ENCODE results near the gene ICAM4. TPM values are rescaled to one million over a fixed set of nuclear protein-coding genes. Genes with fewer than 3 reads are reported as not detected.

Gene ICAM4
- polyA plus RNA-seq, 1 of the 3 experiments (the other 2 are of a cell fraction): 0.05 TPM

DNA sequence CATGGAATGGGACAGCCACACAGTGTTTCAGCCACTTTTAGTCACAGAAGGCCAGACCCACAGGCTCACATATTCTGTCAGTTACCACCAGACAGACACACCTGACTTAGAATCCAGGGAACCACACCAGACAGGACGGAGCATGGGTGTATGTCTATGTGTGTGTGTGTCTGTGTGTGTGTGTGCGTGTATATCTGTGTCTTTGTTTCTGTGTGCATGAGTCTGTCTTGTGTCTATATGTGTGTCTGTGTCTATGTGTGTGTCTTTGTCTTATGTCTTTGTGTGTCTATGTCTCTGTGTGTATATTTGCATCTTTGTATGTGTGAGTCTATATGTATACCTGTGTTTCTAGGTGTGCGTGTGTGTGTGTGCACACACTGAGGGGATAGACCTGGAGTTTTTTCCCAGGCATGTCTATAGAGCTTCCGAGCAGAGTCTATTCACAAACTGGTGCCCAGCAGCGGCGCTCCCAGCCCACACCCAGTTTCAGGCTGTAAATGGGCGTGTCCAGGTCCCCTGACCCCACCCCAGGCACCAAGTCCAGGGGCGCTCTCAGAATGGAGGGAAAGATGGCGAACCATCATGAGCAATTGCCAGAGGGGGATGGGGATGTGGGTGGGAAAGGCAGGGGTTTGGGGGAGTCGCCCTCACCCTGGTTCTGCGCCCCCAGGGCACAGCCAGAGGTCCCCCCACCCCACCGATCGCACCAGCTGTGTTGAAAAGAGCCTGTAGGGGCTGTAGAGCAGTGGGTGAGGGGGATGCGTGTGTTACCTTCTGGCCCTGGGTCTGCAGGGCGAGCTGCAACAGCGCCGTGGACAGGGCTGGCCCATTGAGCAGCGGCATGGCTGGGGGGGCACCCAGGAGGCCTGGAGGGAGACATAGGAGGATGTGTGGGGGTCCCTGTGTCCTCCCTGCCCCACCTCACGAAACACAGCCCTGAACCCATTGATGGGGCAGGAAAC, 35.4 kb downstream of the ICAM4 start:
- no peak overlapping the region for H3K9ac ChIP-seq
- no peak overlapping the region for H3K4me3 ChIP-seq (ENCODE audit: low read depth in 2 of 2, low read length in 1 of 2)
- no peaks in the 10 kb centered on the region for H3K27me3 ChIP-seq (ENCODE audit: insufficient read depth)
- no peak overlapping the region for H3K27ac ChIP-seq (ENCODE audit: low read depth in 2 of 2, low read length in 1 of 2)
- ChIA-PET CTCF (no interaction called here), POLR2A (interaction anchor here (1.4 to 1.5 kb wide), 2 partner anchors 12 kb away, joined by 3 to 4 read pairs; no protein-coding TSS in a partner anchor)
- no peaks in the 10 kb centered on the region for H3K9me2 ChIP-seq
- H2AFZ ChIP-seq (ENCODE audit: low read depth): no peak overlapping the region
- H3K79me2 ChIP-seq (ENCODE audit: insufficient read depth): peaks cover 13% of the 10 kb centered on the region; the same call in 1 of the 2 replicates
- H3K9me3 ChIP-seq: no peaks in the 10 kb centered on the region
- TF ChIP-seq JUND (IDR thresholded peaks at IDR 0.05) (no peak), CHD2 (IDR thresholded peaks at IDR 0.05; ENCODE audit: low read length, partially characterized antibody) (no peak), RXRA (IDR thresholded peaks at IDR 0.05; ENCODE audit: borderline replicate concordance, low read depth) (no peak), POLR2AphosphoS5 (IDR thresholded peaks at IDR 0.05; ENCODE audit: low read depth, low read length) (no peak), RCOR1 (IDR thresholded peaks at IDR 0.05; ENCODE audit: low read length) (no peak), CTCF (IDR thresholded peaks at IDR 0.05) (no peak), NFIC (IDR thresholded peaks at IDR 0.05; ENCODE audit: borderline replicate concordance) (no peak), MEF2A (IDR thresholded peaks at IDR 0.05; ENCODE audit: borderline replicate concordance, low read depth) (no peak), GABPA (IDR thresholded peaks at IDR 0.05; ENCODE audit: low read depth) (no peak), REST (IDR thresholded peaks at IDR 0.05; ENCODE audit: low read depth, low read length) (no peak)
- TF ChIP-seq, protein P1, sequence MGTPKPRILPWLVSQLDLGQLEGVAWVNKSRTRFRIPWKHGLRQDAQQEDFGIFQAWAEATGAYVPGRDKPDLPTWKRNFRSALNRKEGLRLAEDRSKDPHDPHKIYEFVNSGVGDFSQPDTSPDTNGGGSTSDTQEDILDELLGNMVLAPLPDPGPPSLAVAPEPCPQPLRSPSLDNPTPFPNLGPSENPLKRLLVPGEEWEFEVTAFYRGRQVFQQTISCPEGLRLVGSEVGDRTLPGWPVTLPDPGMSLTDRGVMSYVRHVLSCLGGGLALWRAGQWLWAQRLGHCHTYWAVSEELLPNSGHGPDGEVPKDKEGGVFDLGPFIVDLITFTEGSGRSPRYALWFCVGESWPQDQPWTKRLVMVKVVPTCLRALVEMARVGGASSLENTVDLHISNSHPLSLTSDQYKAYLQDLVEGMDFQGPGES (IDR thresholded peaks at IDR 0.05; ENCODE audit: low read depth, low read length): no peak
- TF ChIP-seq, protein P2, sequence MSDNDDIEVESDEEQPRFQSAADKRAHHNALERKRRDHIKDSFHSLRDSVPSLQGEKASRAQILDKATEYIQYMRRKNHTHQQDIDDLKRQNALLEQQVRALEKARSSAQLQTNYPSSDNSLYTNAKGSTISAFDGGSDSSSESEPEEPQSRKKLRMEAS (IDR thresholded peaks at IDR 0.05; ENCODE audit: low read depth): no peak
- no peaks in the 10 kb centered on the region; a peak in 1 of 4 replicates for H3K4me1 ChIP-seq (ENCODE audit: control insufficient read depth in 1 of 2, insufficient read depth in 2 of 2, low read depth in 1 of 2, low read length in 1 of 2)
- H3K36me3 ChIP-seq (replicated peaks in 1 of 2; ENCODE audit: control insufficient read depth in 1 of 2, insufficient read depth in 2 of 2, low read length in 1 of 2): peaks cover 11 to 45% of the 10 kb centered on the region in 2 experiments
- no peak overlapping the region for H3K4me2 ChIP-seq
- H4K20me1 ChIP-seq (ENCODE audit: insufficient read depth): no peaks in the 10 kb centered on the region
- WGBS (ENCODE audit: low lambda C conversion rate): 94% methylated on average over 15 of the region's 19 CpGs
- DNase-seq: peak; percentile 23
- peaks cover 6% of the 10 kb centered on the region for H3F3A ChIP-seq (replicated peaks; ENCODE audit: insufficient read depth)
